ENCODE results near the gene FOXO3.

FOXO3 gene

GRCh38 chr6:108727966-108728730 is 167.4 kb downstream of the FOXO3 start:
- TF ChIP-seq CTCF (IDR thresholded peaks at IDR 0.05; ENCODE audit: insufficient read depth, low read length, missing control alignments) = no peak

GRCh38 chr6:108728826-108729225 is 168.1 kb downstream of the FOXO3 start:
- H3K4me3 ChIP-seq (ENCODE audit: low read depth, low read length) = no peak overlapping the region
- ChIA-PET CTCF (interaction anchor here (1.7 kb wide), 1 partner anchor 14 kb away, joined by 5 read pairs; no protein-coding TSS in a partner anchor), POLR2A (no interaction called here)
- TF ChIP-seq CTCF (IDR thresholded peaks at IDR 0.05; ENCODE audit: insufficient read depth, low read length, missing control alignments) = no peak
- no peak for DNase-seq (ENCODE audit: low read depth, low spot score)

More at GRCh38 chr6:108727966-108728730, 167.4 kb downstream of the FOXO3 start:
- POLR2A ChIA-PET = no interaction called here
- DNase-seq (ENCODE audit: low read depth, low spot score) = no peak
- CTCF ChIA-PET = interaction anchor here (1.0 to 2.0 kb wide), 2 partner anchors 12 to 14 kb away, joined by 4 to 6 read pairs; no protein-coding TSS in a partner anchor
- no peak overlapping the region for H3K4me3 ChIP-seq (ENCODE audit: low read depth, low read length)

GRCh38 chr6:108730635-108731515 is 170.2 kb downstream of the FOXO3 start:
- CTCF ChIA-PET = interaction anchor here (1.3 to 1.7 kb wide), 2 partner anchors 9 to 16 kb away, joined by 3 to 5 read pairs; no protein-coding TSS in a partner anchor
- no peak for TF ChIP-seq CTCF (IDR thresholded peaks at IDR 0.05; ENCODE audit: insufficient read depth, low read length, missing control alignments)
- H3K4me3 ChIP-seq (ENCODE audit: low read depth, low read length) = no peak overlapping the region
- POLR2A ChIA-PET = no interaction called here
- DNase-seq (ENCODE audit: low read depth, low spot score) = no peak

GRCh38 chr6:108732091-108732870 is 171.6 kb downstream of the FOXO3 start:
- CTCF ChIA-PET = no interaction called here
- POLR2A ChIA-PET = no interaction called here
- DNase-seq (ENCODE audit: low read depth, low spot score) = no peak
- no peak overlapping the region for H3K4me3 ChIP-seq (ENCODE audit: low read depth, low read length)
- no peak for TF ChIP-seq CTCF (IDR thresholded peaks at IDR 0.05; ENCODE audit: insufficient read depth, low read length, missing control alignments)

- no peak for TF ChIP-seq CTCF (IDR thresholded peaks at IDR 0.05; ENCODE audit: insufficient read depth, low read length, missing control alignments)
- POLR2A ChIA-PET = no interaction called here
- DNase-seq (ENCODE audit: low read depth, low spot score) = no peak
- CTCF ChIA-PET = no interaction called here
- H3K4me3 ChIP-seq (ENCODE audit: low read depth, low read length) = no peak overlapping the region
These were observed 172.3 kb downstream of the FOXO3 start for GRCh38 chr6:108733051-108733450.
